ENCODE data around the gene RAP1GAP2. TPM values are rescaled to one million over a fixed set of nuclear protein-coding genes. Genes with fewer than 3 reads are reported as not detected.

RAP1GAP2 gene
- total and polyA plus RNA-seq, 10 donors, result 1.2 to 32.7 (median 14.1) TPM

DNA sequence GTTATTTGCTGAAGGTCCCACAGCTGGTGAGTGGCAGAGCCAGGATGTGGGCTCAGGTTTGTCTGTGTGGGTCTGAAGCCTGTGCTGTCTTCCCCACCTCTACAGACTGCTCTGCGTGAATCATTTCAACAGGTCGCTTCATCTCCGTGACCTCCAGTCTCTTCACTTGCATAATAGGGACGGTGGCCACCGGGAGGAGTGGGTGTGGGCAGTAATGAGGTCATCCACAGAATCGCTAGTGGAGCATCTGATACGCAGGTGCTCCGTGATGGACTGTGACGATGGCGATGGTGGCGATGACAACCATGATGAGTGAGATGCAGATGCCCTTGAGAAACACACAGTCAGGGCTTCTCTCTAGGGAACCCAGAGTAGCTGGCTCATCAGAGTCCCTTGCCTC lies 120.2 kb downstream of the RAP1GAP2 start:
- intact Hi-C loops (cut with DNase I; ENCODE audit: low total_unique reads), result no loop called here
- Histone ChIP-seq H3K27ac (no peak overlapping the region), H3K36me3 (peaks cover 0 to 18% (median 0%) of the 10 kb centered on the region in 6 donors), H3K27me3 (replicated peaks in 1 of 7) (peaks cover 0 to 5% (median 0%) of the 10 kb centered on the region in 7 donors), H3K9me3 (no peaks in the 10 kb centered on the region), H3K4me1 (no peaks in the 10 kb centered on the region), H3K4me3 (no peak overlapping the region)
- TF ChIP-seq, protein P1, sequence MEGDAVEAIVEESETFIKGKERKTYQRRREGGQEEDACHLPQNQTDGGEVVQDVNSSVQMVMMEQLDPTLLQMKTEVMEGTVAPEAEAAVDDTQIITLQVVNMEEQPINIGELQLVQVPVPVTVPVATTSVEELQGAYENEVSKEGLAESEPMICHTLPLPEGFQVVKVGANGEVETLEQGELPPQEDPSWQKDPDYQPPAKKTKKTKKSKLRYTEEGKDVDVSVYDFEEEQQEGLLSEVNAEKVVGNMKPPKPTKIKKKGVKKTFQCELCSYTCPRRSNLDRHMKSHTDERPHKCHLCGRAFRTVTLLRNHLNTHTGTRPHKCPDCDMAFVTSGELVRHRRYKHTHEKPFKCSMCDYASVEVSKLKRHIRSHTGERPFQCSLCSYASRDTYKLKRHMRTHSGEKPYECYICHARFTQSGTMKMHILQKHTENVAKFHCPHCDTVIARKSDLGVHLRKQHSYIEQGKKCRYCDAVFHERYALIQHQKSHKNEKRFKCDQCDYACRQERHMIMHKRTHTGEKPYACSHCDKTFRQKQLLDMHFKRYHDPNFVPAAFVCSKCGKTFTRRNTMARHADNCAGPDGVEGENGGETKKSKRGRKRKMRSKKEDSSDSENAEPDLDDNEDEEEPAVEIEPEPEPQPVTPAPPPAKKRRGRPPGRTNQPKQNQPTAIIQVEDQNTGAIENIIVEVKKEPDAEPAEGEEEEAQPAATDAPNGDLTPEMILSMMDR (IDR thresholded peaks at IDR 0.05 in 8 of 11, conservative IDR thresholded peaks at IDR 0.05 in 3 of 11), result no peak
- TF ChIP-seq POLR2A (IDR thresholded peaks at IDR 0.05) (no peak), POLR2AphosphoS5 (IDR thresholded peaks at IDR 0.05) (no peak)
- no peak for DNase-seq
- 91 to 99% (median 94%) methylated on average over 11 of the region's 11 CpGs for WGBS, 5 donors

DNA sequence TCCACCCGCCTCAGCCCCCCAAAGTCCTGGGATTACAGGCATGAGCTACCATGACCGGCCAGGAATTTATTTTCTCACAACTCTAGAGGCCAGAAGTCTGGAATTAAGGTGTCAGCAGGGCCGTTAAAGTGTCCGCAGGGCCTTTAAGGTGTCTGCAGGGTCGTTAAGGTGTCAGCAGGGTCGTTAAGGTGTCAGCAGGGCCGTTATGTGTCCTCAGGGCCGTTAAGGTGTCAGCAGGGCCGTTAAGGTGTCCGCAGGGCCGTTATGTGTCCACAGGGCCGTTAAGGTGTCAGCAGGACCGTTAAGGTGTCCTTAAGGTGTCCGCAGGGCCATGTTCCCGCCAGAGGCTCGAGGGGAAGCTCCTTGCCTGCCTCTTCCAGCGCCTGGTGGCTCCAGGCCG lies 125.2 kb downstream of the RAP1GAP2 start:
- no peak for DNase-seq
- H3K27ac ChIP-seq, result no peak overlapping the region
- peaks cover 0 to 5% (median 0%) of the 10 kb centered on the region in 6 donors for H3K36me3 ChIP-seq
- intact Hi-C loops (cut with DNase I; ENCODE audit: low total_unique reads), result no loop called here
- TF ChIP-seq POLR2AphosphoS5 (IDR thresholded peaks at IDR 0.05) (no peak), POLR2A (IDR thresholded peaks at IDR 0.05) (no peak)
- TF ChIP-seq, protein P1 (IDR thresholded peaks at IDR 0.05 in 8 of 11, conservative IDR thresholded peaks at IDR 0.05 in 3 of 11), result no peak
- H3K4me3 ChIP-seq, result no peak overlapping the region
- 74 to 86% (median 82%) methylated on average over 17 to 18 of the region's 18 CpGs for WGBS, 5 donors
- peaks cover 0 to 5% (median 0%) of the 10 kb centered on the region in 7 donors for H3K27me3 ChIP-seq (replicated peaks in 1 of 7)
- H3K9me3 ChIP-seq, result no peaks in the 10 kb centered on the region
- no peaks in the 10 kb centered on the region for H3K4me1 ChIP-seq

DNA sequence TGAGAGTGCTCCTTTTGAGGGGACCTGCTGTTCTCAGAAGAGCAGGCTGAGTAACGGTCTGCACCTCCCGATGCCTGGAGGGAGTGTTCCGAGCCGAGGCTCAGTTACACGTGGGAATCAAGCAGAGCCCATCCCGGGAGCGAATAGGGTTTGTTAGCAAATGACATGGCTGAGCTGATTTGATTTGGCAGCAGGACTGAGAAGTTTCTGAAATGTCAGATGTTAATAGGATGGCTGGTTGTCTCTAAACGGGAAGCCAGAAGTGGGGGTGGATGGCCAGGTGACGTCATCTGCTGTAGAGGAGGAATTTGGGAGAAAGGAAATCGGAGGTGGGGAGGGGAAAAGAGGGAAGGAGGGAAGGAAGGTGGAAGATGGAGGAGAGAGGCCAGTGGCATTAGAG lies 128.0 kb downstream of the RAP1GAP2 start:
- DNase-seq, result no peak
- H3K9me3 ChIP-seq, result no peaks in the 10 kb centered on the region
- H3K27me3 ChIP-seq (replicated peaks in 1 of 7), result peaks cover 0 to 7% (median 0%) of the 10 kb centered on the region in 7 donors
- no peaks in the 10 kb centered on the region for H3K36me3 ChIP-seq
- intact Hi-C loops (cut with DNase I; ENCODE audit: low total_unique reads), result no loop called here
- WGBS, 5 donors, result 41 to 82% (median 65%) methylated on average over 10 of the region's 10 CpGs
- TF ChIP-seq POLR2A (IDR thresholded peaks at IDR 0.05) (no peak), POLR2AphosphoS5 (IDR thresholded peaks at IDR 0.05) (no peak)
- TF ChIP-seq, protein P1 (IDR thresholded peaks at IDR 0.05 in 8 of 11, conservative IDR thresholded peaks at IDR 0.05 in 3 of 11), result no peak
- H3K27ac ChIP-seq, result no peak overlapping the region
- H3K4me1 ChIP-seq, result no peaks in the 10 kb centered on the region
- H3K4me3 ChIP-seq, result no peak overlapping the region

DNA sequence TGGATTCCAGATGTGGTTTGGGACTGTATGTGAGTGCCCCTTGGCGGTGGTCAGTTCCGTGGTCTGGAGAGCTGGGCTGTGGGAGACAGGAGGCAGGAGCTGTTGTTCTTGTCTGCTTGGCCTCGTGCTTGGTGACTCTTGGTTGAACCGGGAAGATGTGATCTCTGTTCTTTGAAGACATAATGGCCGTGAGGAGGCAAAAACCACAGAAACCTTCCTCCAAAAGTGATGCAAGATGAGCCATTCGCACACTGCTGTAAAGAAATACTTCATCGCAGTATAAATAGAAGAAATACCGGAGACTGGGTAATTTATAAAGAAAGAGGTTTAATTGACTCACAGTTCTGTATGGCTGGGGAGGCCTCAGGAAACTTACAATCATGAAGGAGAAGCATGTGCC lies 128.8 kb downstream of the RAP1GAP2 start:
- H3K4me1 ChIP-seq, result peaks cover 0 to 4% (median 0%) of the 10 kb centered on the region in 6 donors
- H3K36me3 ChIP-seq, result no peaks in the 10 kb centered on the region
- no peak overlapping the region for H3K4me3 ChIP-seq
- TF ChIP-seq, protein P1 (IDR thresholded peaks at IDR 0.05 in 8 of 11, conservative IDR thresholded peaks at IDR 0.05 in 3 of 11), result no peak
- TF ChIP-seq POLR2AphosphoS5 (IDR thresholded peaks at IDR 0.05) (no peak), POLR2A (IDR thresholded peaks at IDR 0.05) (no peak)
- intact Hi-C loops (cut with DNase I; ENCODE audit: low total_unique reads), result no loop called here
- no peaks in the 10 kb centered on the region for H3K9me3 ChIP-seq
- H3K27me3 ChIP-seq (replicated peaks in 1 of 7), result peaks cover 0 to 15% (median 0%) of the 10 kb centered on the region in 7 donors
- 58 to 83% (median 73%) methylated on average over 8 of the region's 8 CpGs for WGBS, 5 donors
- DNase-seq, result no peak
- H3K27ac ChIP-seq, result no peak overlapping the region

All from spleen (tissue), 11 donors.